HG03439 (cell line): ENCODE measurements around the gene EFHD1.
"Not testable (repeated sequence)": the region's sequence is repeated elsewhere in the genome, so short reads cannot be mapped to it uniquely, and the experiment has no call there.

ENCODE experiments used
- ATAC-seq: cut with Tn5 transposase; IDR thresholded peaks from one replicate; pipeline ENCODE4 v1.9.1; 2021; ENCODE audit warnings: mild to moderate bottlenecking, moderate library complexity; ENCODE audit not compliant: unreplicated experiment

The EFHD1 gene

GRCh38 chr2:232615339-232615738 lies 18.1 kb upstream of the EFHD1 start:
- no peak for ATAC-seq

DNA sequence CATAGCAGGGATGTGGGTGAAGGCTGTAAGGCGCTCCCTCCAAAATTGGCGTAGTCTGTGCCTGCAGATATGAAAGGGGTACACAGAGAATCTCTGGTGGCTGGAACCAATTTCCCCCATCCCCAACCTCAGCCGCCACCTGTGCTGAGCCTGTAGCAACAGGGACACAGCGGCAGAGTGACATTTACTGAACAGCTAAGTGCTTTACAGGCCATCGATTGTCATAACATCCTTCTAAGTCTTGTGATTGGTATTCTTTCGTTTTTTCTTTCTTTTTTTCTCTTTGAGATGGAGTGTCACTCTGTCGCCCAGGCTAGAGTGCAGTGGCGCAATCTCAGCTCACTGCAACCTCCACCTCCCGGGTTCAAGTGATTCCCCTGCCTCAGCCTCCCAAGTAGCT lies 12.2 kb upstream of the EFHD1 start:
- ATAC-seq = no peak

GRCh38 chr2:232622563-232622962 lies 10.8 kb upstream of the EFHD1 start:
- ATAC-seq = no peak

DNA sequence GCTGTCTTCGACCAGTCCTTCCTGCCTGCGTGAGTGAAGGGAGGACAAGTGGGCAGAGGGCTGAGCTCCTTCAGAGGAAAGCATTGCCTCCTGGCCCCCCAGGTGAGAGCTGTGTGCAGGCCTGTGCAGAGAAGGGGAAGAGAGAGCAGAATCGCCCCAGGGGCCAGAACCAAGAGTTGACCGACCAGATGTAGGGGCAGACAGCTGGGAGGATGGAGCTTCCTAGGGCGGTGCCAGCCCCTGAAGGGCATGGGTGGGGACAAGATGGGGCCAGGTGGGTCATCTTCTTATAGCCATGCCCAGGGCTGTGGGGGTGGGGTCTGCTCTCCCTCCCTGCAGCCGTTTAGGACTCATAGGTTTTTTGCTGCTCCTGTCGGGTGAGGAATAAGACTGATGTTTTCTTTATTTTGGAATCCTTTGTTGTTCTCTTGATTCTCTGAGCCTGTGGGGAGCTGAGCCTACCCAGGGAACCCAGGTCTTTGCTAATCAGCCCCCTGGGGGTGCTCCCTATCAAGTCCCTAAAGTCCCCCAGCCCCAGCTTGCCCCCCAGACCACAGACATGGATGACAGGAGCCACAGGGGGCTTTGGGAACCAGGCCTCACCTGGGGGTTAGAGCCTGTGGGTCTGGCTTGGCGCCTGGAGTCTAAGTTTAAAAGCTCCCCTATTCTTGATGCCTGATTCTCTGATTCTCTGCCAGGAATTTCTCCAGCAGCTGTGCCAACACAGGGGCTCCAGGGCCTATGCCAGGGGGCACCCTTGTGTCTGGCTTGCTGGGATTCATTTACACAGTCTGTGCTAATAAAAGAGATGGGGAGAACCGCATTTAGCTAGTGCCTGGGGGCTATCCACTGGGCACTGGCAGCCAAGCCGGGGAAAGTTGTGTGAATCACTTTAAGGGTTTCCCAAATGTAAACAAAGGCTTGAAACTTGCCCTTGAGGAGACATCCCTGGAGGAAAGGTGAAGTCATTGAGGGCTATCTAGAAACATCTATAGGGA lies 9.3 kb upstream of the EFHD1 start:
- no peak for ATAC-seq

DNA sequence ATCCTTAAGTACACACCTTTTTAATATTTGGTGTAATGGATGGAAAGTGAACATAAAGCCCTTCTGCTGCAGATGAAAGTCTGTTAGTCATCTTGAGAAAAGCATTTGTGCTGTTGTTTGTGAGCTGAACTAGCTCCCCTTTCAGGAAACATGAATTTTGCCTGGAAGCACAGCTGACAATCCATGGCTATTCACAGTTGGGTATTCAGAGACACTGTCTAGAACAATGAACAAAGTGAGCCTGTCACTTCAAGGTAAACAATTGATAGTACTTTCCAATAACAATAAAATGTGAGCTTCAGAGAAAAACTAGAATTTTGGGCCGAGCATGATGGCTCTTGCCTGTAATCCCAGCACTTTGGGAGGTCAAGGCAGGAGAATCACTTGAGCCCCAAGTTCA lies 6.8 kb upstream of the EFHD1 start:
- ATAC-seq = no peak

- no peak for ATAC-seq
Measured at GRCh38 chr2:232628466-232629128, 4.8 kb upstream of the EFHD1 start.

DNA sequence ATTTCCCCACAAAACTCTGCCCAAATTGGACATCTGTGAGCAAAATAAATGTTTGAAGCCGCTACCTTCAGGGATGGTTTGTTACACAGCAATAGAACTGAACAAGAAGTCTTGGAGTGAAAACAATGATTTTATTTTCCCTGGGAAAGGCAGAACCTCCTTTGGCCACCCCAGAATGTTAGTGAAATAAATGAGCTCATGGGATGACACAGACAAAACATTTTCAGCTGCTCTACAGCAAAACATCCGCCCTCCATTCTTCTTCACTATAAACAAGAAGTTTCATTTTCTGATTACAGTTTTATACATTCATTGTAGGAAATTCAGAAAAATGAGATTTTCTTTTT lies 4.3 kb upstream of the EFHD1 start:
- ATAC-seq = no peak

DNA sequence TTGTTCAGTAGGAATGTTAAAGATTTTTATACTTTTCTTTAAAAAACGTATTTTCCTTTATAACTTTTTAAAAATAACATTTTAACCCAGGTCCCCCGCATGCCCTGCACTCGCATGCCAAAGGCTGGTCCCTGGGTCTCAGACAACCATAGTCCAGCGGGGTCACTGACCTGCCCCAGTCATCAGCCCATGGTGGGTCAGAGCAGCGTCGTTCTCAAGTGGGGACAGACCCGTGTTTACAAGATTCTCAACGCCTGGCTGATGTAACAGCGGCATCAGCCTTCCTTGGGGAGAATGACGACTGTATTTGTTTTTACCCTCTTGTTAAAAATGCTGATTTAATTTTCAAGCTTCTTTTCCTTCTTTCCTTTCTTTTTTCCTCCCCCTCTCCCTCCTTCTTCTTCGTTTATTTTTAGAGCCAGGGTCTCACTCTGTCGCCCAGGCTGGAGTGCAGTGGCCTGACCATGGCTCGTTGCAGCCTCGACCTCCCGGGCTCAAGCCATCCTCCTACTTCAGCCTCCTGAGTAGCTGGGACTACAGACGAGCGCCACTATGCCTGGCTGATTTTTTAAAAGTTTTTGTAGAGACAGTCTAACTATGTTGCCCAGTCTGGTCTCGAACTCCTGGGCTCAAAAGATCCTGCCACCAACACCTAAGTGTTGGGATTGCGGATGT lies 1.0 kb upstream of the EFHD1 start:
- no peak for ATAC-seq

DNA sequence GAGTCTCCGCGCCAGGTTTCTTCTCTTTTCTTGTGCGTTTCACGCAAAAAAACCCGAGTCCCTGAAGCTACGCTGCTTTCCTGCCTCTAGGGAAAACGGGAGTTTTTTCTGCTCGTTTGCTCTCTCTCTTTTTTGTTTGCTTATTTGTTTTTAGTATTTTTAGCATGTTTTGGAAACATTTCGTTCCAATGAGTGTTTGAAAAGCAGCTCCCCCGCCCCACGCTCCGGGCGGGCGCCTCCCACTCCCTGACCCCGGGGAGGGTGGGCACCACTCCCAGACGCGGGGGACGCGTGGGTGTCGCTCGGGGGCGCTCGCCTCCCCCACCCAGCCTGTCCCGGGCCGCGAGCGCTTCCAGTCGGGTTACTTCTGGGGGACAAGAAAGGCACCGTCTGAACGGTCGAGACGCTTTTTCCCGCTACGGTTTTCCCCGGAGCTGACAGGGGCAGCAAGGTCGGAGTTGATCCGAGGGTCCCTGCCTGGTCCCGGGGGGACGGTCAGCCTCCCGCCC lies 446 bp upstream of the EFHD1 start:
- no peak for ATAC-seq

GRCh38 chr2:232634206-232635150 lies 1.1 kb downstream of the EFHD1 start:
- ATAC-seq = no peak

DNA sequence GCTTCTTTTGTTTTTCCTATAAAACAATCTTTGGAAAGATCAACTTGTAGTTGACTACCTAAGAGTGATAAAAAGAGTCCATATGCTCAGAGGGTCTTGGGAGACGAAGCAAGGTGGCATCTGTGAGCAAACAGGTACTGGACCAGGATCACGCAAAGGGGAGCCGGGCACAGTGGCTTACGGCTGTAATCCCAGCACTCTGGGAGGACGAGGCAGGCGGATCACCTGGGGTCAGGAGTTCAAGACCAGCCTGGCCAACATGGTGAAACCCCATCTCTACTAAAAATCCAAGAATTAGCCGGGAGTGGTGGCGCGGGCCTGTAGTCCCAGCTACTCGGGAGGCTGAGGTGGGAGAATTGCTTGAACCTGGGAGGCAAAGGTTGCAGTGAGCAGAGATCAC lies 2.0 kb downstream of the EFHD1 start:
- ATAC-seq = not testable (repeated sequence)

DNA sequence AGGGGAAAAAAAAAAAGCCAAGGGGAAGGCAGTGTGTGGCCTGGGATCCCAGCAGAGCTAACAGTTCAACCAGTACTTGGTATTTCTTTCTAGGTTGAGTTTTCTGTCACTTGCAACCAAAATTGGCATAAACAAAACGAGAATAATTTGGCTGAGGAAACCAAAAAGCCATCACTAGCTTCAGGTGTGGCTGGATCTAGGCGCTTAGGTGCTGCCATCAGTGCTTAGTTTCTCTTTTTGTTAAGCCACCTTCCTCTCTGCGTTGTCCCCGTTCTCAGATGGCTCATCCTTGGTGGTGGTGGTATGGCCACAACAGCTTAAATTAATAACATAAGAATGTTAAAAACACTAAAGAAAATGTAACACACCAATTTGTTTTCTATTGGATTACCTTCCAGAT lies 2.4 kb downstream of the EFHD1 start:
- ATAC-seq = no peak

DNA sequence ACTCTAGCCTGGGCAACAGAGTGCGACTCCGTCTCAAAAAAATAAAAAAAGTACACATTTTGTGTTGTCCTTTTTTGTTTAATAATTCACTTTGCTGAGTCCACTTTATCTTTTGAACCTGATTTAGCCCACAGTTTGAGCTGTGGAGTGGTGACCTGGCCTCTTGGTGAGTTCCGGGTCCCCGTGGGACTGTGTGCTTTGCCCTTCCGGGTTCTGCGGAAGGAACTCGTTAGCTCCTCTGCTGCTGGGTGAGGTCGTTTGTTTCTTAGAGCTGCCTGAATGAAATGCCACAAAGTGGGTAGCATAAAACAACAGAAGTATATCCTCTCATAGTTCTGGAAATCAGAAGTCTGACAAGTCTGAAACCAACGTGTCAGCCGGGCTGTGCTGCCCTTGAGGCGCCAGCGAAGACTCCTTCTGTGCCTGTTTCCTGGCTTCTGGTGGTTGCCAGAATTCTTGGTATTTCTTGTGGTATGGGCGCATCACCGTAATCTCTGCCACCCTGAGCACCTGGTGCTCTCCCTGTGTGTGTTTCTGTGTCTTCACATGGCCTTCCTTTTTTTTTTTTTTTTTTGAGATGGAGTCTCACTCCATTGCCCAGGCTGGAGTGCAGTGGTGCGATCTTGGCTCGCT lies 3.5 kb downstream of the EFHD1 start:
- ATAC-seq = no peak

GRCh38 chr2:232637866-232638583 lies 4.6 kb downstream of the EFHD1 start:
- no peak for ATAC-seq

DNA sequence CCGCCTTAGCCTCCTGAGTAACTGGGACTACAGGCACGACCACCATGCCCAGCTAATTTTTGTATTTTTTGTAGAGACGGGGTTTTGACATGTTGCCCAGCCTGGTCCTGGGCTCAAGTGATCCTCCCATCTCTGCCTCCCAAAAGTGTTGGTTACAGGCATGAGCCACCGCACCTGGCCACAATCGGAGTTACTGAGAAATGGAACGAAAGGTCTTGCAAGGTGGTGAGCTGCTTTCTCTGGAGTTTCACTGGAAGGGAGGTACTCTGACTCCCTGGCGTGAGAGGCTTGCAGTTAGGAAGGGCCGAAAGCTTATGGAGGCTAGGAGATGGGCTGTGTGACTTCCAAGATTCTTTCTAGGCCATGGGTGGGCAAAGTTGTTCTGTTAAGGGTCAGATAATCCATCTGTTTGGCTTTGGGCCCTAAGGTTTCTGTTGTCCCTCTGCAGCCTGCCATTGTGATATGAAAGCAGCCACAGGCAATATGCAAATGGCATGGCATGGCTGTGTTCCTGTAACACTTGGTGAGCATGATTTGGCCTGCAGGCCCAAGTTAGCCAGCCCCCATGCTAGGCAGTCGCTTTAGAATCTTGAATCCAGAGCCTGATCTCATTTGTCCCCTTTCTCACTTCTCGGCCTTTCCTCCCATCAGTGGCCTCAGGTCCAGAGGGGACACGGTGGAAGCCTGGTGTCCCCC lies 7.9 kb downstream of the EFHD1 start:
- ATAC-seq = no peak

DNA sequence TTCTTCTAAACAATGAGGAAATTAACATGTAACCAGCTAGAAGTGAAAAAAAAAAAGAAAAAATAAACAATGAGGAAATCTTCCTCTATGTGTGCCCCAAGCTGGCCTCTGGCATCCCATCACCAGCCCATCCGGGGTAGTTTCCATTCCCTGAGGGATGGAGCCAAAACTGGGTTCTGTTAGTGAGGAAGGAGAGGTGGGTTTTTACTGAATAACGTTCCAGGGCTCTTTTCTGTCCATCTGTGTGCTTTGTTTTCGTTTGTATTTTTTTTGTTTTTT lies 9.7 kb downstream of the EFHD1 start:
- no peak for ATAC-seq

DNA sequence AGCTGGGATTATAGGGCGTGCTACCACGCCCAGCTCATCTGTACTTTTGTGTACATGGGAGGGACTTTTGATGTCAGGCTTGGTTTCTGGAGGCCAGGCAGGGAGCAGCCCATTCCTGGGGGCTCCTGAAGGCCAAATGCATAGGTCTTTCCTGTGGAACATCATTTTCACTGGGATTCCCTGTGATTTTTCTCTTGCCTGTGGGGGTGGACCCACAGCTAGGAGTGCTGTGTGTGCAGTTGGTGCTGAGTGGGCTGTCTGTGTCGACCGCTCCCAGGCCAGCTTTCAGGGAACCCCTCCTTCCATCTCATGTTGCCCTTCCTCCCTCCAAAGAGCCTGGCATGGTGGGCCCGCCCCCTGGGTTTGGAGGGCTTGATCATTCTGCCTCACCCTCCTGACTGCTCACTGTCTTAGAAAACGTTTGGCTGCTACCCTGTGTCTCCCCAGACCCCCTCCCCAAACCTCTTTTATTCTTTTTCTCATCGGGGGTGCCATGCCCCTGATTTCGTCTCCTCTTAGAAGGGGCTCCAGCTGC lies 10.5 kb downstream of the EFHD1 start:
- ATAC-seq = no peak

GRCh38 chr2:232645061-232645460 lies 11.7 kb downstream of the EFHD1 start:
- no peak for ATAC-seq

- no peak for ATAC-seq
Measured at GRCh38 chr2:232646726-232647125, 13.3 kb downstream of the EFHD1 start.
